ENCODE data around the gene CACNG1. TPM values are rescaled to one million over a fixed set of nuclear protein-coding genes. Genes with fewer than 3 reads are reported as not detected.

The CACNG1 gene
- polyA plus RNA-seq, 1 donor (not counting 4 experiments of a cell fraction or from before 2014, with no cell fraction given) = not detected

- H3K9me3 ChIP-seq (ENCODE audit: control insufficient read depth, low read depth, low read length) = no peaks in the 10 kb centered on the region
- H3K4me3 ChIP-seq (ENCODE audit: control insufficient read depth in 2 of 3, extremely low read depth in 1 of 3, insufficient read depth in 2 of 3, low read depth in 1 of 3, low read length in 3 of 3) = no peak overlapping the region
- H3K27me3 ChIP-seq (ENCODE audit: control insufficient read depth, extremely low read depth, insufficient read depth, low read length) = peaks cover 6% of the 10 kb centered on the region
- no peaks in the 10 kb centered on the region for H4K20me1 ChIP-seq (ENCODE audit: control insufficient read depth, extremely low read depth, insufficient read depth, low read length)
- no peaks in the 10 kb centered on the region for H3K36me3 ChIP-seq (ENCODE audit: control insufficient read depth in 2 of 2, extremely low read depth in 1 of 2, insufficient read depth in 2 of 2, low read length in 2 of 2)
- TF ChIP-seq CTCF (optimal IDR thresholded peaks at IDR 0.05 in 1 of 3, IDR thresholded peaks at IDR 0.05 in 1 of 3, conservative IDR thresholded peaks at IDR 0.05 in 1 of 3; ENCODE audit: extremely low read depth in 1 of 3, insufficient read depth in 2 of 3, low read length in 3 of 3) = no peak
- no peak for TF ChIP-seq EZH2 (IDR thresholded peaks at IDR 0.05; ENCODE audit: low read length)
- no peak for DNase-seq (ENCODE audit: low read depth, low spot score)
- H3K4me1 ChIP-seq (ENCODE audit: control insufficient read depth, extremely low read depth, insufficient read depth, low read length) = no peaks in the 10 kb centered on the region
- H3K79me2 ChIP-seq (ENCODE audit: control insufficient read depth, insufficient read depth, low read length) = no peaks in the 10 kb centered on the region
- no peak overlapping the region for H3K9ac ChIP-seq (ENCODE audit: control insufficient read depth, extremely low read depth, insufficient read depth, low read length)
- H3K9me1 ChIP-seq (ENCODE audit: control insufficient read depth, extremely low read depth, insufficient read depth, low read length) = no peaks in the 10 kb centered on the region
- dilution Hi-C loops (cut with MboI; ENCODE audit: extremely low pct_ligation_motif_present, low sequenced_read_pairs) = no loop called here
- H3K4me2 ChIP-seq (ENCODE audit: control insufficient read depth, extremely low read depth, insufficient read depth, low read depth, low read length) = no peak overlapping the region
- FAIRE-seq = peak; percentile 32
- no peak overlapping the region for H2AFZ ChIP-seq (ENCODE audit: control insufficient read depth, low read length)
- no peak overlapping the region for H3K27ac ChIP-seq (ENCODE audit: control insufficient read depth, insufficient read depth, low read length)
Measured at GRCh38 chr17:67026341-67026740, 18.0 kb upstream of the CACNG1 start.

- dilution Hi-C loops (cut with MboI; ENCODE audit: extremely low pct_ligation_motif_present, low sequenced_read_pairs) = no loop called here
- Histone ChIP-seq H2AFZ (ENCODE audit: control insufficient read depth, low read length) (no peak overlapping the region), H3K9me3 (ENCODE audit: control insufficient read depth, low read depth, low read length) (no peaks in the 10 kb centered on the region), H3K4me3 (ENCODE audit: control insufficient read depth in 2 of 3, extremely low read depth in 1 of 3, insufficient read depth in 2 of 3, low read depth in 1 of 3, low read length in 3 of 3) (no peak overlapping the region), H3K36me3 (ENCODE audit: control insufficient read depth in 2 of 2, extremely low read depth in 1 of 2, insufficient read depth in 2 of 2, low read length in 2 of 2) (no peaks in the 10 kb centered on the region), H3K27ac (ENCODE audit: control insufficient read depth, insufficient read depth, low read length) (no peak overlapping the region), H4K20me1 (ENCODE audit: control insufficient read depth, extremely low read depth, insufficient read depth, low read length) (no peaks in the 10 kb centered on the region), H3K9ac (ENCODE audit: control insufficient read depth, extremely low read depth, insufficient read depth, low read length) (no peak overlapping the region), H3K4me2 (ENCODE audit: control insufficient read depth, extremely low read depth, insufficient read depth, low read depth, low read length) (no peak overlapping the region), H3K4me1 (ENCODE audit: control insufficient read depth, extremely low read depth, insufficient read depth, low read length) (no peaks in the 10 kb centered on the region), H3K9me1 (ENCODE audit: control insufficient read depth, extremely low read depth, insufficient read depth, low read length) (no peaks in the 10 kb centered on the region), H3K79me2 (ENCODE audit: control insufficient read depth, insufficient read depth, low read length) (no peaks in the 10 kb centered on the region), H3K27me3 (ENCODE audit: control insufficient read depth, extremely low read depth, insufficient read depth, low read length) (peaks cover 6% of the 10 kb centered on the region)
- DNase-seq (ENCODE audit: low read depth, low spot score) (no peak), FAIRE-seq (no peak)
- TF ChIP-seq EZH2 (IDR thresholded peaks at IDR 0.05; ENCODE audit: low read length) (no peak), CTCF (optimal IDR thresholded peaks at IDR 0.05 in 1 of 3, IDR thresholded peaks at IDR 0.05 in 1 of 3, conservative IDR thresholded peaks at IDR 0.05 in 1 of 3; ENCODE audit: extremely low read depth in 1 of 3, insufficient read depth in 2 of 3, low read length in 3 of 3) (no peak)
Measured at GRCh38 chr17:67027031-67027628, 17.2 kb upstream of the CACNG1 start.

Measured in keratinocyte (primary cell).